SK-N-SH (cell line): ENCODE results near the gene CPNE1. TPM values are rescaled to one million over a fixed set of nuclear protein-coding genes. Genes with fewer than 3 reads are reported as not detected.

ENCODE experiments used
- CTCF ChIA-PET: fragments of 300-600, 350-600 bp; formaldehyde crosslinking; extraction: SDS; loops from one replicate; lab custom pipeline; 2021; lab: Yijun Ruan, JAX
- POLR2A ChIA-PET: fragments of 350-600 bp; sonication (Branson Sonifier 250); formaldehyde crosslinking; extraction: SDS; loops from one replicate; lab custom pipeline; 2020; ENCODE audit warnings: antibody characterized with exemption, inconsistent platforms; lab: Yijun Ruan, JAX
- DNase-seq: peaks from one replicate; pipeline ENCODE4 v3.0.0; 2012
- H2AFZ ChIP-seq: fragments of 200-600 bp; sonication (generic); 2 replicates; pipeline ENCODE4 v1.8.1; 2016; ENCODE audit warnings: antibody characterized with exemption, mild to moderate bottlenecking, low read depth
- H3F3A ChIP-seq: fragments of 200-600 bp; sonication (generic); replicated peaks from 2 replicates; pipeline ENCODE3; 2016; ENCODE audit warnings: antibody characterized with exemption, mild to moderate bottlenecking; ENCODE audit not compliant: insufficient read depth
- H3K27ac ChIP-seq, 2 experiments: fragments of 200-500 bp in 1 of 2; fragments of 200-600 bp in 1 of 2; sonication (Bioruptor generic) in 1 of 2; sonication (generic), shearing (Covaris generic) in 1 of 2; 2 replicates each; pipeline versions ENCODE4 v1.5.1 to v1.6.1; 2014 to 2016; ENCODE audit warnings: low read depth in 2 of 2, inconsistent platforms in 1 of 2, low read length in 1 of 2, mild to moderate bottlenecking in 1 of 2, mixed read lengths in 1 of 2
- H3K27me3 ChIP-seq: fragments of 200-600 bp; sonication (generic), shearing (Covaris generic); 2 replicates; pipeline ENCODE4 v1.6.1; 2016; ENCODE audit warnings: mixed run types; ENCODE audit not compliant: insufficient read depth
- H3K36me3 ChIP-seq, 2 experiments: fragments of 200-500 bp in 1 of 2; fragments of 200-600 bp in 1 of 2; sonication (Bioruptor generic) in 1 of 2; sonication (generic) in 1 of 2; replicated peaks in 1 of 2; 2 replicates each; pipeline versions ENCODE3 to v1.5.1; 2014 to 2016; ENCODE audit warnings: low read length in 1 of 2, mild to moderate bottlenecking in 1 of 2; ENCODE audit not compliant: insufficient read depth in 2 of 2, control insufficient read depth in 1 of 2
- H3K4me1 ChIP-seq, 2 experiments: fragments of 200-500 bp in 1 of 2; fragments of 200-600 bp in 1 of 2; sonication (Bioruptor generic) in 1 of 2; sonication (generic), shearing (Covaris generic) in 1 of 2; 2 replicates each; pipeline versions ENCODE4 v1.5.1 to v1.6.1; 2014 to 2016; ENCODE audit warnings: low read depth in 1 of 2, low read length in 1 of 2, mixed run types in 1 of 2; ENCODE audit not compliant: insufficient read depth in 2 of 2, control insufficient read depth in 1 of 2
- H3K4me2 ChIP-seq: fragments of 200-600 bp; sonication (generic), shearing (Covaris generic); 2 replicates; pipeline ENCODE4 v1.6.1; 2017; ENCODE audit warnings: mixed run types
- H3K4me3 ChIP-seq, 2 experiments: fragments of 200-500 bp in 1 of 2; fragments of 200-600 bp in 1 of 2; sonication (Bioruptor generic) in 1 of 2; sonication (generic), shearing (Covaris generic) in 1 of 2; 2 replicates each; pipeline versions ENCODE4 v1.5.1 to v1.8.1; 2014 to 2016; ENCODE audit warnings: low read depth in 2 of 2, inconsistent platforms in 1 of 2, low read length in 1 of 2, mild to moderate bottlenecking in 1 of 2, mixed read lengths in 1 of 2, moderate library complexity in 1 of 2
- H3K79me2 ChIP-seq: fragments of 200-600 bp; sonication (generic); 2 replicates; pipeline ENCODE4 v1.8.1; 2017; ENCODE audit warnings: mild to moderate bottlenecking; ENCODE audit not compliant: insufficient read depth
- H3K9ac ChIP-seq: fragments of 200-600 bp; sonication (generic); 2 replicates; pipeline ENCODE4 v1.6.1; 2017; ENCODE audit warnings: mixed run types
- H3K9me2 ChIP-seq: fragments of 200-600 bp; sonication (generic); 2 replicates; pipeline ENCODE4 v1.6.1; 2017; ENCODE audit warnings: mixed run types
- H3K9me3 ChIP-seq: fragments of 200-600 bp; sonication (generic); 2 replicates; pipeline ENCODE4 v1.6.1; 2017; ENCODE audit warnings: mixed run types, mild to moderate bottlenecking, moderate library complexity
- H4K20me1 ChIP-seq: fragments of 200-600 bp; sonication (generic); 2 replicates; pipeline ENCODE4 v1.6.1; 2017; ENCODE audit warnings: mild to moderate bottlenecking, mixed run types; ENCODE audit not compliant: insufficient read depth
- FOXM1 ChIP-seq: IDR thresholded peaks from 2 replicates; pipeline ENCODE4 v1.4.0; 2012; ENCODE audit warnings: low read depth, mild to moderate bottlenecking
- GABPA ChIP-seq: IDR thresholded peaks from 2 replicates; pipeline ENCODE4 v1.4.0; 2012; ENCODE audit warnings: low read depth, mild to moderate bottlenecking
- GATA2 ChIP-seq: sonication (generic); formaldehyde crosslinking; IDR thresholded peaks from 2 replicates; pipeline ENCODE4 v1.5.0; 2020; ENCODE audit warnings: mild to moderate bottlenecking, missing genetic modification reagents
- JUND ChIP-seq: IDR thresholded peaks from 2 replicates; pipeline ENCODE4 v1.4.0; 2012
- MAX ChIP-seq: IDR thresholded peaks from 2 replicates; pipeline ENCODE4 v1.4.0; 2012; ENCODE audit warnings: low read depth
- NFIC ChIP-seq: IDR thresholded peaks from 2 replicates; pipeline ENCODE4 v1.4.0; 2012; ENCODE audit warnings: borderline replicate concordance
- SMC3 ChIP-seq: IDR thresholded peaks from 2 replicates; pipeline ENCODE4 v1.6.1; 2012; ENCODE audit warnings: low read depth, low read length, improper control_type of control experiment
- TEAD4 ChIP-seq: IDR thresholded peaks from 2 replicates; pipeline ENCODE4 v1.4.0; 2012; ENCODE audit warnings: mild to moderate bottlenecking, borderline replicate concordance; ENCODE audit not compliant: insufficient read depth
- ZBTB33 ChIP-seq: IDR thresholded peaks from 2 replicates; pipeline ENCODE4 v1.4.0; 2012; ENCODE audit warnings: low read depth, borderline replicate concordance
- WGBS: methylation state at CpG from one replicate; pipeline ENCODE4 v1.1.6; 2017; ENCODE audit warnings: low lambda C conversion rate; 5-methylcytosine and 5-hydroxymethylcytosine counted together
- polyA plus RNA-seq, 3 experiments: library from polyadenylated mRNA; depleted of rRNA; stranded (reverse); fragments of >200 nt; gene quantifications; 2 replicates each; pipeline ENCODE4 v1.2.3, GENCODE V29; 2012
- TF ChIP-seq, protein P1 (sequence below): fragments of 150-350 bp; IDR thresholded peaks from 2 replicates; pipeline ENCODE4 v1.6.1; 2017; ENCODE audit warnings: antibody characterized with exemption, low read length, low read depth, borderline replicate concordance
- TF ChIP-seq, protein P2 (sequence below): IDR thresholded peaks from 2 replicates; pipeline ENCODE4 v1.4.0; 2012; ENCODE audit warnings: low read depth, borderline replicate concordance

The CPNE1 gene
- polyA plus RNA-seq, 1 of the 3 experiments (the other 2 are of a cell fraction): 279 TPM

GRCh38 chr20:35630636-35631035, 34.1 kb downstream of the CPNE1 start:
- Histone ChIP-seq H3K4me3 (no peak overlapping the region), H3K9me2 (no peaks in the 10 kb centered on the region), H3K27me3 (no peaks in the 10 kb centered on the region), H3K9ac (no peak overlapping the region), H2AFZ (no peak overlapping the region), H3K4me1 (no peaks in the 10 kb centered on the region)
- no peak for DNase-seq
- TF ChIP-seq GABPA: no peak
- TF ChIP-seq JUND: no peak
- TF ChIP-seq, protein P1, sequence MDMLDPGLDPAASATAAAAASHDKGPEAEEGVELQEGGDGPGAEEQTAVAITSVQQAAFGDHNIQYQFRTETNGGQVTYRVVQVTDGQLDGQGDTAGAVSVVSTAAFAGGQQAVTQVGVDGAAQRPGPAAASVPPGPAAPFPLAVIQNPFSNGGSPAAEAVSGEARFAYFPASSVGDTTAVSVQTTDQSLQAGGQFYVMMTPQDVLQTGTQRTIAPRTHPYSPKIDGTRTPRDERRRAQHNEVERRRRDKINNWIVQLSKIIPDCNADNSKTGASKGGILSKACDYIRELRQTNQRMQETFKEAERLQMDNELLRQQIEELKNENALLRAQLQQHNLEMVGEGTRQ: no peak
- TF ChIP-seq SMC3: no peak
- TF ChIP-seq FOXM1: no peak
- TF ChIP-seq, protein P2, sequence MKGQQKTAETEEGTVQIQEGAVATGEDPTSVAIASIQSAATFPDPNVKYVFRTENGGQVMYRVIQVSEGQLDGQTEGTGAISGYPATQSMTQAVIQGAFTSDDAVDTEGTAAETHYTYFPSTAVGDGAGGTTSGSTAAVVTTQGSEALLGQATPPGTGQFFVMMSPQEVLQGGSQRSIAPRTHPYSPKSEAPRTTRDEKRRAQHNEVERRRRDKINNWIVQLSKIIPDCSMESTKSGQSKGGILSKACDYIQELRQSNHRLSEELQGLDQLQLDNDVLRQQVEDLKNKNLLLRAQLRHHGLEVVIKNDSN: no peak
- no peak for TF ChIP-seq MAX
- TF ChIP-seq, all 33 proteins: peak for 0
- CTCF ChIA-PET: interaction anchor here (1.1 to 5.2 kb wide), 3 partner anchors 11 to 18 kb away, joined by 3 to 42 read pairs (median 3); no protein-coding TSS in a partner anchor
- no peak overlapping the region for H3K4me2 ChIP-seq
- H4K20me1 ChIP-seq: peaks cover 29% of the 10 kb centered on the region
- no peak overlapping the region for H3K27ac ChIP-seq
- peaks cover 33% of the 10 kb centered on the region for H3K79me2 ChIP-seq
- H3K36me3 ChIP-seq: peaks cover 34 to 51% of the 10 kb centered on the region in 2 experiments
- 80% methylated on average over 1 of the region's 4 CpGs for WGBS
- no peaks in the 10 kb centered on the region for H3K9me3 ChIP-seq
- POLR2A ChIA-PET: no interaction called here
- H3F3A ChIP-seq: peaks cover 10% of the 10 kb centered on the region

GRCh38 chr20:35629427-35630145, 35.1 kb downstream of the CPNE1 start:
- Histone ChIP-seq H2AFZ (no peak overlapping the region), H4K20me1 (peaks cover 19% of the 10 kb centered on the region), H3K9ac (no peak overlapping the region), H3K79me2 (peaks cover 22% of the 10 kb centered on the region), H3K27ac (no peak overlapping the region), H3K4me2 (no peak overlapping the region), H3F3A (peaks cover 10% of the 10 kb centered on the region), H3K4me3 (no peak overlapping the region), H3K27me3 (no peaks in the 10 kb centered on the region), H3K4me1 (no peaks in the 10 kb centered on the region), H3K9me3 (no peaks in the 10 kb centered on the region), H3K9me2 (no peaks in the 10 kb centered on the region), H3K36me3 (peaks cover 39 to 53% of the 10 kb centered on the region in 2 experiments)
- TF ChIP-seq JUND: no peak
- no peak for TF ChIP-seq TEAD4
- TF ChIP-seq GATA2 (CRISPR knock-in tag): no peak
- TF ChIP-seq ZBTB33: no peak
- TF ChIP-seq SMC3: no peak
- TF ChIP-seq NFIC: no peak
- WGBS: 95% methylated on average over 11 of the region's 12 CpGs
- ChIA-PET POLR2A (no interaction called here), CTCF (interaction anchor here (5.2 kb wide), 1 partner anchor 10 kb away, joined by 42 read pairs; no protein-coding TSS in a partner anchor)
- no peak for DNase-seq
